ENCODE results near the gene TCEANC.

The TCEANC gene

DNA sequence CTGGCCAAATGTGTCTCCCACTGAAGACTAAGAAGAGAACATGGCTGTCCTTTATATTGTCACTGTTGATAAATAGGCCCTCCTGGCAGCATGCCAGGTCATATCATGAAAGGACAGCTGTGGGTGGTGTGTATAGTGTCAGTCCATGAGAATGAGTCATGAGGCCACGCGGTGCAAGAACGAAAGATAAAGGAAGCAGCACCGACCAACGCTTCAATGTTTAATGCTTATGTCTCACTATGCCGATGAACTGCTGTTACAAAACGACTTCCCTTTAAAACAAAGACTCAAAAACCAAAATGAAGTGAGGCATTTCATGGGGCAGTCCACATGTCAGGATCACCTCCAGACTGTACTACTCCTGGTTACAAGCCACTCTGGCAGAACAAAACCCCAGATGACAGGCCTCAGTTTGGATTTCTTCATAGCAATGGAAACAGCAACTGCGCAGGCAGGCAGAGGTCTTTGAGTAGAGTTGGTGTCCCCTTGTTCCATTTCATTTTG lies 5.2 kb upstream of the TCEANC start (continued):
- TF ChIP-seq, protein P1, sequence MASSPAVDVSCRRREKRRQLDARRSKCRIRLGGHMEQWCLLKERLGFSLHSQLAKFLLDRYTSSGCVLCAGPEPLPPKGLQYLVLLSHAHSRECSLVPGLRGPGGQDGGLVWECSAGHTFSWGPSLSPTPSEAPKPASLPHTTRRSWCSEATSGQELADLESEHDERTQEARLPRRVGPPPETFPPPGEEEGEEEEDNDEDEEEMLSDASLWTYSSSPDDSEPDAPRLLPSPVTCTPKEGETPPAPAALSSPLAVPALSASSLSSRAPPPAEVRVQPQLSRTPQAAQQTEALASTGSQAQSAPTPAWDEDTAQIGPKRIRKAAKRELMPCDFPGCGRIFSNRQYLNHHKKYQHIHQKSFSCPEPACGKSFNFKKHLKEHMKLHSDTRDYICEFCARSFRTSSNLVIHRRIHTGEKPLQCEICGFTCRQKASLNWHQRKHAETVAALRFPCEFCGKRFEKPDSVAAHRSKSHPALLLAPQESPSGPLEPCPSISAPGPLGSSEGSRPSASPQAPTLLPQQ (tag by site-specific recombination; IDR thresholded peaks at IDR 0.05): peak; percentile 77
- TF ChIP-seq, protein P2, sequence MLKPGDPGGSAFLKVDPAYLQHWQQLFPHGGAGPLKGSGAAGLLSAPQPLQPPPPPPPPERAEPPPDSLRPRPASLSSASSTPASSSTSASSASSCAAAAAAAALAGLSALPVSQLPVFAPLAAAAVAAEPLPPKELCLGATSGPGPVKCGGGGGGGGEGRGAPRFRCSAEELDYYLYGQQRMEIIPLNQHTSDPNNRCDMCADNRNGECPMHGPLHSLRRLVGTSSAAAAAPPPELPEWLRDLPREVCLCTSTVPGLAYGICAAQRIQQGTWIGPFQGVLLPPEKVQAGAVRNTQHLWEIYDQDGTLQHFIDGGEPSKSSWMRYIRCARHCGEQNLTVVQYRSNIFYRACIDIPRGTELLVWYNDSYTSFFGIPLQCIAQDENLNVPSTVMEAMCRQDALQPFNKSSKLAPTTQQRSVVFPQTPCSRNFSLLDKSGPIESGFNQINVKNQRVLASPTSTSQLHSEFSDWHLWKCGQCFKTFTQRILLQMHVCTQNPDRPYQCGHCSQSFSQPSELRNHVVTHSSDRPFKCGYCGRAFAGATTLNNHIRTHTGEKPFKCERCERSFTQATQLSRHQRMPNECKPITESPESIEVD (tag by site-specific recombination; IDR thresholded peaks at IDR 0.05): no peak
- 0 out of 2 replicates have a peak, but pooled peaks have one; percentile 59 for TF ChIP-seq SALL2 (tag by site-specific recombination; IDR thresholded peaks at IDR 0.05; ENCODE audit: borderline replicate concordance)
- TF ChIP-seq RBAK (tag by site-specific recombination; IDR thresholded peaks at IDR 0.05): no peak; the same call in 1 of the 2 replicates
- TF ChIP-seq ZNF37A (tag by site-specific recombination; IDR thresholded peaks at IDR 0.05): peak; percentile 83
- TF ChIP-seq GLI4 (tag by site-specific recombination; IDR thresholded peaks at IDR 0.05): no peak
- peak; percentile 91 for TF ChIP-seq ZNF112 (tag by site-specific recombination; IDR thresholded peaks at IDR 0.05)
- TF ChIP-seq ZNF239 (tag by site-specific recombination; IDR thresholded peaks at IDR 0.05): no peak
- no peak for TF ChIP-seq MYNN (tag by site-specific recombination; IDR thresholded peaks at IDR 0.05; ENCODE audit: borderline replicate concordance)
- peak; percentile 91 for TF ChIP-seq ZNF776 (tag by site-specific recombination; IDR thresholded peaks at IDR 0.05; ENCODE audit: borderline replicate concordance)
- peak; percentile 41; the same call in 1 of the 2 replicates for TF ChIP-seq ZBTB17 (tag by site-specific recombination; IDR thresholded peaks at IDR 0.05)
- TF ChIP-seq ZNF549 (tag by site-specific recombination; IDR thresholded peaks at IDR 0.05): peak; percentile 63; the same call in 1 of the 2 replicates
- peak; percentile 46; the same call in 1 of the 2 replicates for TF ChIP-seq ZNF843 (tag by site-specific recombination; IDR thresholded peaks at IDR 0.05)
- no peak for TF ChIP-seq ZBTB8A (tag by site-specific recombination; IDR thresholded peaks at IDR 0.05)
- no peak for TF ChIP-seq ZNF785 (tag by site-specific recombination; IDR thresholded peaks at IDR 0.05)
- peak; percentile 55; the same call in 1 of the 2 replicates for TF ChIP-seq GLI2 (tag by site-specific recombination; IDR thresholded peaks at IDR 0.05; ENCODE audit: borderline replicate concordance, low read depth)
- TF ChIP-seq, protein P3, sequence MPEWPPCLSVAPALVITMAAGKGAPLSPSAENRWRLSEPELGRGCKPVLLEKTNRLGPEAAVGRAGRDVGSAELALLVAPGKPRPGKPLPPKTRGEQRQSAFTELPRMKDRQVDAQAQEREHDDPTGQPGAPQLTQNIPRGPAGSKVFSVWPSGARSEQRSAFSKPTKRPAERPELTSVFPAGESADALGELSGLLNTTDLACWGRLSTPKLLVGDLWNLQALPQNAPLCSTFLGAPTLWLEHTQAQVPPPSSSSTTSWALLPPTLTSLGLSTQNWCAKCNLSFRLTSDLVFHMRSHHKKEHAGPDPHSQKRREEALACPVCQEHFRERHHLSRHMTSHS (tag by site-specific recombination; IDR thresholded peaks at IDR 0.05): no peak
- peak; percentile 93 for TF ChIP-seq ZEB2 (tag by site-specific recombination; IDR thresholded peaks at IDR 0.05)
- no peak for TF ChIP-seq ZNF701 (tag by site-specific recombination; IDR thresholded peaks at IDR 0.05)
- peak; percentile 15; the same call in 1 of the 2 replicates for TF ChIP-seq OSR2 (tag by site-specific recombination; IDR thresholded peaks at IDR 0.05)
- no peak for TF ChIP-seq ZNF664 (tag by site-specific recombination; IDR thresholded peaks at IDR 0.05)
- no peak for TF ChIP-seq HOXC10 (CRISPR knock-in tag; IDR thresholded peaks at IDR 0.05)
- TF ChIP-seq ZNF394 (tag by site-specific recombination; IDR thresholded peaks at IDR 0.05; ENCODE audit: borderline replicate concordance): peak; percentile 43; the same call in 1 of the 2 replicates
- TF ChIP-seq ZNF529 (tag by site-specific recombination; IDR thresholded peaks at IDR 0.05; ENCODE audit: insufficient replicate concordance): peak; percentile 41
- no peak for TF ChIP-seq ZNF623 (tag by site-specific recombination; IDR thresholded peaks at IDR 0.05)
- TF ChIP-seq, protein P4, sequence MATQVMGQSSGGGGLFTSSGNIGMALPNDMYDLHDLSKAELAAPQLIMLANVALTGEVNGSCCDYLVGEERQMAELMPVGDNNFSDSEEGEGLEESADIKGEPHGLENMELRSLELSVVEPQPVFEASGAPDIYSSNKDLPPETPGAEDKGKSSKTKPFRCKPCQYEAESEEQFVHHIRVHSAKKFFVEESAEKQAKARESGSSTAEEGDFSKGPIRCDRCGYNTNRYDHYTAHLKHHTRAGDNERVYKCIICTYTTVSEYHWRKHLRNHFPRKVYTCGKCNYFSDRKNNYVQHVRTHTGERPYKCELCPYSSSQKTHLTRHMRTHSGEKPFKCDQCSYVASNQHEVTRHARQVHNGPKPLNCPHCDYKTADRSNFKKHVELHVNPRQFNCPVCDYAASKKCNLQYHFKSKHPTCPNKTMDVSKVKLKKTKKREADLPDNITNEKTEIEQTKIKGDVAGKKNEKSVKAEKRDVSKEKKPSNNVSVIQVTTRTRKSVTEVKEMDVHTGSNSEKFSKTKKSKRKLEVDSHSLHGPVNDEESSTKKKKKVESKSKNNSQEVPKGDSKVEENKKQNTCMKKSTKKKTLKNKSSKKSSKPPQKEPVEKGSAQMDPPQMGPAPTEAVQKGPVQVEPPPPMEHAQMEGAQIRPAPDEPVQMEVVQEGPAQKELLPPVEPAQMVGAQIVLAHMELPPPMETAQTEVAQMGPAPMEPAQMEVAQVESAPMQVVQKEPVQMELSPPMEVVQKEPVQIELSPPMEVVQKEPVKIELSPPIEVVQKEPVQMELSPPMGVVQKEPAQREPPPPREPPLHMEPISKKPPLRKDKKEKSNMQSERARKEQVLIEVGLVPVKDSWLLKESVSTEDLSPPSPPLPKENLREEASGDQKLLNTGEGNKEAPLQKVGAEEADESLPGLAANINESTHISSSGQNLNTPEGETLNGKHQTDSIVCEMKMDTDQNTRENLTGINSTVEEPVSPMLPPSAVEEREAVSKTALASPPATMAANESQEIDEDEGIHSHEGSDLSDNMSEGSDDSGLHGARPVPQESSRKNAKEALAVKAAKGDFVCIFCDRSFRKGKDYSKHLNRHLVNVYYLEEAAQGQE (tag by site-specific recombination; IDR thresholded peaks at IDR 0.05): 0 out of 2 replicates have a peak, but pooled peaks have one; percentile 13
- TF ChIP-seq ZNF777 (tag by site-specific recombination; IDR thresholded peaks at IDR 0.05; ENCODE audit: borderline replicate concordance): no peak
- no peak for TF ChIP-seq ZNF223 (tag by site-specific recombination; IDR thresholded peaks at IDR 0.05)
- peak; percentile 99 for TF ChIP-seq ZNF660 (tag by site-specific recombination; IDR thresholded peaks at IDR 0.05)
- TF ChIP-seq, protein P5, sequence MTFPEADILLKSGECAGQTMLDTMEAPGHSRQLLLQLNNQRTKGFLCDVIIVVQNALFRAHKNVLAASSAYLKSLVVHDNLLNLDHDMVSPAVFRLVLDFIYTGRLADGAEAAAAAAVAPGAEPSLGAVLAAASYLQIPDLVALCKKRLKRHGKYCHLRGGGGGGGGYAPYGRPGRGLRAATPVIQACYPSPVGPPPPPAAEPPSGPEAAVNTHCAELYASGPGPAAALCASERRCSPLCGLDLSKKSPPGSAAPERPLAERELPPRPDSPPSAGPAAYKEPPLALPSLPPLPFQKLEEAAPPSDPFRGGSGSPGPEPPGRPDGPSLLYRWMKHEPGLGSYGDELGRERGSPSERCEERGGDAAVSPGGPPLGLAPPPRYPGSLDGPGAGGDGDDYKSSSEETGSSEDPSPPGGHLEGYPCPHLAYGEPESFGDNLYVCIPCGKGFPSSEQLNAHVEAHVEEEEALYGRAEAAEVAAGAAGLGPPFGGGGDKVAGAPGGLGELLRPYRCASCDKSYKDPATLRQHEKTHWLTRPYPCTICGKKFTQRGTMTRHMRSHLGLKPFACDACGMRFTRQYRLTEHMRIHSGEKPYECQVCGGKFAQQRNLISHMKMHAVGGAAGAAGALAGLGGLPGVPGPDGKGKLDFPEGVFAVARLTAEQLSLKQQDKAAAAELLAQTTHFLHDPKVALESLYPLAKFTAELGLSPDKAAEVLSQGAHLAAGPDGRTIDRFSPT (tag by site-specific recombination; IDR thresholded peaks at IDR 0.05): peak; percentile 80
- peak; percentile 56; the same call in 1 of the 2 replicates for TF ChIP-seq ZNF830 (tag by site-specific recombination; IDR thresholded peaks at IDR 0.05; ENCODE audit: low read depth)
- no peak for TF ChIP-seq KLF7 (tag by site-specific recombination; IDR thresholded peaks at IDR 0.05; ENCODE audit: borderline replicate concordance)
